Stimulated activated CD8-positive, alpha-beta memory T cell treated with anti-CD3 and anti-CD28 coated beads, Interleukin-4, amount 100 ng/mL, for 1 hour (primary cell): ENCODE results near the gene ZNF432.
"Not testable (repeated sequence)": the region's sequence is repeated elsewhere in the genome, so short reads cannot be mapped to it uniquely, and the experiment has no call there.

ENCODE experiments used
- DNase-seq, 2 donors: peaks; one replicate each; pipeline ENCODE4 v3.0.0-alpha.2; 2020; ENCODE audit warnings: low read depth in 2 of 2, low spot score in 1 of 2

Gene ZNF432

GRCh38 chr19:52048555-52049501 is at the start of gene ZNF432:
ZNF432 (minus strand) TSS chr19:52048838; CDS start chr19:52046868, 1,970 bp downstream.
- peak; percentile 63 to 68 for DNase-seq

DNA sequence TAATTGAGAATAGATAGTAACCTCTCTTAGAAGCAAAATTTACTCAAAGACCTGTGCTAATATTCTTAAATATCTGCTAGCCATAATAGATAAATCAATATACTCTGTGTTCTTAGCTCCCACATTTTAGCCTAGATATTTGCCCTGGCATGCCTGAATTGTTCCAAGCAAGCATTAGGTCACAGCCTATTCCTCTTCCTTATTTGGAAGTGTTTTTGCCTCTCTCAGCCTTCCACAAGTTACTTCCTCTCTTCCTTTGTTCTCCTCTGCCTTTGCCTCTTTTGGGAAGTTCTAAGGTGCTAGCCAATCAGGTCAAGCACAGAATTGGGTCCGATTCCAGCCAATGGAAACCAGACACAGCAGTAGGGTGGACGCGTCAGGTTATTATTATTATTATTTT is 47.8 kb upstream of the ZNF432 start:
- DNase-seq = not testable (repeated sequence)

GRCh38 chr19:52095172-52096014 is 46.8 kb upstream of the ZNF432 start, which contains the start of gene ZNF841:
ZNF841 (minus strand) TSS chr19:52095765; CDS start chr19:52084801, 10,964 bp downstream.
- DNase-seq = peak; percentile 52 to 68

GRCh38 chr19:52094526-52095130 is 46.0 kb upstream of the ZNF432 start:
- DNase-seq = no peak

DNA sequence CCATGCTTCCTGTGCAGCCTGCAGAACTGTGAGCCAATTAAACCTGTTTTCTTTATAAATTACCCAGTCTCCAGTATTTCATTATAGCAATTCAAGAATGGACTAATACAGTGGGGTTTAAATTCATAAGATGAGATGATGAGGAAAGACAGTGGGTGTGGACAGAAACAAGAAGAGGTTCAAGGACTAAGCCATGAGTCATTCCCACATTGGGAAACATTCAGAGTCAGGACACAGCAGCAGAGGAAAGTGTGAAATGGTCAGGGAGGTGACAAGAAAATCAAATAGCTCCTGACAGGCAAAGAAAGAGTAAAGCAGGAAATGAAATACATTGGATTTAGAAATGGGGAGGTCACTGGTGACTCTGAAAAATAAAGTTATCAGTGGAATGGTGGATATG is 37.8 kb upstream of the ZNF432 start:
- DNase-seq = no peak

GRCh38 chr19:52070496-52070895 is 21.9 kb upstream of the ZNF432 start:
- DNase-seq = no peak

GRCh38 chr19:52069653-52070052 is 21.0 kb upstream of the ZNF432 start:
- no peak for DNase-seq

GRCh38 chr19:52066258-52066863 is 17.7 kb upstream of the ZNF432 start:
- DNase-seq = no peak

GRCh38 chr19:52065399-52065798 is 16.8 kb upstream of the ZNF432 start:
- no peak for DNase-seq

DNA sequence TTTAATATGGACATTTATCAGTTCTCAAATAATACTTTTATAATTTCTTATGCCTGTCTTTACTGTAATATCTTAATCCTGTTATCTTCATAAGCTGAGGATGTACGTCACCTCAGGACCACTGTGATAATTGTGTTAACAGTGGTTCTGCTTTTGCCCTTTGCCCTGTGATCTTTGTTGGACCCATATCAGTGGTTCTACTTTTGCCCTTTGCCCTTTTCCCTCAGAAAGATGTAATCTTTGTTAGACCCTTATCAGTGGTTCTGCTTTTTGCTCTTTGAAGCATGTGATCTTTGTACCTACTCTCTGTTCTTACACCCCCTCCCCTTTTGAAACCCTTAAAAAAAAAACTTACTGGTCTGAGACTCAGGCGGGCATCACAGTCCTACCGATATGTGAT is 7.8 kb upstream of the ZNF432 start:
- DNase-seq = not testable (repeated sequence)

- not testable (repeated sequence) for DNase-seq
Observed at GRCh38 chr19:52051736-52052135, 3.1 kb upstream of the ZNF432 start.

- DNase-seq = no peak
Observed at GRCh38 chr19:52039169-52039568, 9.5 kb downstream of the ZNF432 start.

GRCh38 chr19:52034051-52034728 is 14.4 kb downstream of the ZNF432 start:
- no peak for DNase-seq

GRCh38 chr19:52028780-52029123 is 19.9 kb downstream of the ZNF432 start:
- no peak for DNase-seq

GRCh38 chr19:52028027-52028779 is 20.4 kb downstream of the ZNF432 start, which contains the start of gene ZNF614:
ZNF614 (minus strand) TSS chr19:52028379; CDS start chr19:52025745, 2,634 bp downstream.
- DNase-seq = peak; percentile 71 to 72

DNA sequence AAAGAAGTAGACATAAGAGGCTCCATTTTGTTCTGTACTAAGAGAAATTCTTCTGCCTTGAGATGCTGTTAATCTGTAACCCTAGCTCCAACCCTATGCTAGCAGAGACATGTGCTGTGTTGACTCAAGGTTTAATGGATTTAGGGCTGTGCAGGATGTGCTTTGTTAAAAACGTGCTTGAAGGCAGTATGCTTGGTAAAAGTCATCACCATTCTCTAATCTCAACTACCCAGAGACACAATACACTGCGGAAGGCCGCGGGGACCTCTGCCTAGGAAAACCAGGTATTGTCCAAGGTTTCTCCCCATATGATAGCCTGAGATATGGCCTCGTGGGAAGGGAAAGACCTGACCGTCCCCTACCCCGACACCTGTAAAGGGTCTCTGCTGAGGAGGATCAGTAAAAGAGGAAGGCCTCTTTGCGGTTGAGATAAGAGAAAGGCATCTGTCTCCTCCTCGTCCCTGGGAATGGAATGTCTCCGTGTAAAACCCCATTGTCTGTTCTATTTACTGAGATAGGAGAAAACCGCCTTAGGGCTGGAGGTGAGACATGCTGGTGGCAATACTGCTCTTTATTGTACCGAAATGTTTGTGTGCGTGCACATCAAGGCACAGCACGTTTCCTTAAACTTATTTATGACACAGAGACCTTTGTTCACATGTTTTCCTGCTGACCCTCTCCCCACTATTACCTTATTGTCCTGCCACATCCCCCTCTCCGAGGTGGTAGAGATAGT is 22.2 kb downstream of the ZNF432 start:
- not testable (repeated sequence) for DNase-seq

DNA sequence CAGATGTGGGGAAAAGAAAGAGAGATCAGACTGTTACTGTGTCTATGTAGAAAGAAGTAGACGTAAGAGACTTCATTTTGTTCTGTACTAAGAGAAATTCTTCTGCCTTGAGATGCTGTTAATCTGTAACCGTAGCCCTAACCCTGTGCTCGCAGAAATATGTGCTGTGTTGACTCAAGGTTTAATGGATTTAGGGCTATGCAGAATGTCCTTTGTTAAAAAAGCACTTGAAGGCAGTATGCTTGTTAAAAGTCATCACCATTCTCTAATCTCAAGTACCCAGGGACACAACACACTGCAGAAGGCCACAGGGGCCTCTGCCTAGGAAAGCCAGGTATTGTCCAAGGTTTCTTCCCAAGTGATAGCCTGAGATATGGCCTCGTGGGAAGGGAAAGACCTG is 24.2 kb downstream of the ZNF432 start:
- DNase-seq = not testable (repeated sequence)

DNA sequence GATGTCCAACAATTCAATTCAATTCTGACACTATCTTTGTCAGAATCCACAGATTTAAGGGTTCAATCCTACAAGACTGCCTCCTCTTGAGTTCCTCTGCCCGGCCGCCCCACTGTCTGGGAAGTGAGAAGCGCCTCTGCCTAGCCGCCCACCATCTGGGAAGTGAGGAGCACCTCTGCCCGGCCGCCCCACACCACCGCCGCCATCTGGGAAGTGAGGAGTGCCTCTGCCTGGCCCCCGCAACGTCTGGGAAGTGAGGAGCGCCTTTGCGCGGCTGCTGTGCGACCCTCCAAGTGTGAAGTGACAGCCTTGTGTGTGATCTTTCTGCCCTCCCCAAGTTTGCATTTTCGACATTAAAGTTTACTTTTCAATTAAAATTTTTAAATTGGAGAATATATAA is 26.4 kb downstream of the ZNF432 start:
- no peak for DNase-seq

DNA sequence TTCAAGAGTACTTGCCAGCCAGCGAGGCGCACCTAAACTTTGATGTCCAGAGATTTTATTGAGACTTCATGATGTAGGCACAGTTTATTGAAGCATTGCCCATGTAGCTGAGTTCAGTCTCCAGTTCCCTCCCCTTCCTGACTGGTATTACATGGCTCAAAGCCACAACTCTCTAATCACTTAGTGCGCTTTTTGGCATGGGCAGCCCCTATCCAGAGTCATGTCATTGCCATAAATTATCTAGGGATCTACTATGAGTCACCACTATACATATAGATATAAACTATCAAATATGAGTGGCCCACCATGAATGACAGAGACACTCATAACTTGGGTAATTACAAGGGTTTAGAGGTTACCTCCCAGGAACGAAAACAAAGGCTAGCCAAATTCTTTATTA is 28.1 kb downstream of the ZNF432 start:
- DNase-seq = no peak
